HG02943 (cell line): Measurements from ENCODE around the gene ERMN.
A peak's percentile ranks its signal among the peaks of the same experiment; 100 is the strongest.

Experiments
- ATAC-seq: cut with Tn5 transposase; IDR thresholded peaks from one replicate; pipeline ENCODE4 v1.9.1; 2021; ENCODE audit warnings: mild to moderate bottlenecking, low read depth, moderate library complexity; ENCODE audit not compliant: unreplicated experiment

The ERMN gene

GRCh38 chr2:157333304-157334047 lies 7.9 kb upstream of the ERMN start:
- ATAC-seq = no peak

- no peak for ATAC-seq
Observed at GRCh38 chr2:157329524-157329923, 3.9 kb upstream of the ERMN start.

- ATAC-seq = peak; percentile 99
Observed at GRCh38 chr2:157327621-157328500, 2.2 kb upstream of the ERMN start.

- ATAC-seq = no peak
Observed at GRCh38 chr2:157327200-157327599, 1.6 kb upstream of the ERMN start.

- ATAC-seq = no peak
Observed at GRCh38 chr2:157326698-157327097, 1.1 kb upstream of the ERMN start.

GRCh38 chr2:157324331-157324843 lies 1.2 kb downstream of the ERMN start:
- no peak for ATAC-seq

GRCh38 chr2:157322432-157322831 lies 3.2 kb downstream of the ERMN start:
- no peak for ATAC-seq

- ATAC-seq = no peak
Observed at GRCh38 chr2:157321466-157321865, 4.2 kb downstream of the ERMN start.

- ATAC-seq = no peak
Observed at GRCh38 chr2:157320409-157320808, 5.2 kb downstream of the ERMN start.

- ATAC-seq = no peak
Observed at GRCh38 chr2:157319795-157320194, 5.8 kb downstream of the ERMN start.

- no peak for ATAC-seq
Observed at GRCh38 chr2:157318884-157319283, 6.7 kb downstream of the ERMN start.

- ATAC-seq = no peak
Observed at GRCh38 chr2:157315901-157316300, 9.7 kb downstream of the ERMN start.

- ATAC-seq = no peak
Observed at GRCh38 chr2:157312866-157313486, 12.6 kb downstream of the ERMN start.

- no peak for ATAC-seq
Observed at GRCh38 chr2:157311706-157312105, 13.9 kb downstream of the ERMN start.

- no peak for ATAC-seq
Observed at GRCh38 chr2:157309878-157310277, 15.7 kb downstream of the ERMN start.

GRCh38 chr2:157307021-157307420 lies 18.6 kb downstream of the ERMN start:
- ATAC-seq = no peak

GRCh38 chr2:157305723-157306110 lies 19.9 kb downstream of the ERMN start:
- no peak for ATAC-seq

- ATAC-seq = no peak
Observed at GRCh38 chr2:157304811-157305722, 20.6 kb downstream of the ERMN start.

- ATAC-seq = no peak
Observed at GRCh38 chr2:157303612-157304011, 22.0 kb downstream of the ERMN start.

GRCh38 chr2:157302492-157303099 lies 23.0 kb downstream of the ERMN start:
- peak; percentile 73 for ATAC-seq
